Activated CD4-positive, alpha-beta T cell treated with anti-CD3 and anti-CD28 coated beads for 4 hours (primary cell): ENCODE data around the gene GPR55.
A peak's percentile ranks its signal among the peaks of the same experiment; 100 is the strongest.

Experiments used
- DNase-seq, 2 donors: peaks; one replicate each; pipeline ENCODE4 v3.0.0-alpha.2; 2020

The GPR55 gene

DNA sequence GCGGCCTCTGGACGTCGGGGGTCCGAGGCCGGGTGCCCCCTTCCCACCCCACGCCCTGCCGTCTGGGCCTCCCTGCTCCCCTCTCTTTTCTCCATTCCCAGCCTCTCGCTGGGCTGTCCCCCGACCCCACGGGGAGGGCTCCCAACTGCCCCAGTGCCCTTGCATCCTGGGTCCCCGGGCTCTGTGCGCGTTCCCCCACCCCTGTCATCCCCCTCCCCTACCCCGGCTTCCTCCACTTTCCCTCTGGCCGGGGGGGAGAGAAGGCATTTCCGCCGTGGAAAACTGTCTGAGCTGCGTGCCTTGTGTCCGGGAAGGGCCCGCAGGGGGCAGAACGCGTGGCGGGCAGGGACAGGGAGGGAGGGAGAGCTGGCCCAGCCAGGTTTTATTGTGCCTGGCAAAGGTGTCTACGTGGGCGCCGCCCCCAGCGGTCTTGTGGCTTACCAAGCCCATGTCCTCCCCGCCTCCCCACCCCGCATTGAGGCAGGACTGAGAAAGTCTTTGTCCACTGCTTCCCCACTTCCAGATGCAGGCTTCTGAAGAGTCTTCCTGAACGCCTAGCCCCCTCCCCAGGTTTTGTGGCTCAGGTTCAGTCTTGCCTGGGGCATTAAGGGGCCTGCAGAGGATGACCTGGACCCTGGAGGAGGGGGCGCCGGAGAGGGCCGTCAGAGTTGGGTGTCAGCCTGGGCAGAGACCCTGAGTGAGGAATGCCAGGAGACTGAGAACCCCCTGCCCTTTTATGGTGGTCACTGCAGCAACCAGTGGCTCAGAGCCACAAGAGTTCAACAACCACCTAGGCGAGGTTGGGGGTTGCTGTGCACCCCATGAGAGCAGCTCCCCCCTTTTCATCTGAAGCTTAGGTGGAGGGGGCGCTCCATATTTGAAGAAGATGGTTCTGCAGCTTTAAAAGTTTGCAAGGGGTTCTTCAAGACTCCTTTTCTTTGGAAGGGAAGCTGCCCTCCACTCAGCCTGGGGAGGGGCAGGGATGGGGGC, 59.0 kb downstream of the GPR55 start:
- peak in 1 of 2 donors; percentile 31 for DNase-seq

DNA sequence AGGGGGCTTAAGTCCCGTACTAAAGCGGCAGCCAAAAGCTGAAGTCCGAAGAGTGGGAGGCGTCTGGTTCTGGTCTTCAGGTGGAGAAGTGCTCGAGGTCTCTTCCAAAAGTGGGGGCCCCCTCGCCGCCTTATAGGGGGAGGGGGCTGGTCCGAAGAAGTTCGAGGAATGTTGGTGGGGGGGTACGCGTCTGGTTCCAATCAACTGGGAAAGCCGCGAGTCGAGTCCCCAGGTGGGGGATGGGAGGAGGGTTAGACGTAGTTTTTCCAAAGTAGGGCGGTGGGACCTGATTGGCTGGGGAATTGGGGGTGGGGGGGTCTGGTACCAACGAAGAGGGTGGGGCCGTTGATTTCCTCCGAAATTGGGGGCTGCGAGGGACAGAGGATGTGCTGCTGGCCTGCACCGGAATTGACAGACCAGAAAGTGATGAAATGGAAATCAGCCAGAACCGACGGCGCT, 59.7 kb downstream of the GPR55 start:
- no peak for DNase-seq

- DNase-seq, result peak; percentile 65 to 66
Measured at GRCh38 chr2:230864605-230865306, 60.3 kb downstream of the GPR55 start, which contains the start of gene ITM2C. Gene ITM2C (plus strand): TSS chr2:230864942. CDS start chr2:230865026, 84 bp downstream.

GRCh38 chr2:230864122-230864604, 60.9 kb downstream of the GPR55 start:
- no peak for DNase-seq

DNA sequence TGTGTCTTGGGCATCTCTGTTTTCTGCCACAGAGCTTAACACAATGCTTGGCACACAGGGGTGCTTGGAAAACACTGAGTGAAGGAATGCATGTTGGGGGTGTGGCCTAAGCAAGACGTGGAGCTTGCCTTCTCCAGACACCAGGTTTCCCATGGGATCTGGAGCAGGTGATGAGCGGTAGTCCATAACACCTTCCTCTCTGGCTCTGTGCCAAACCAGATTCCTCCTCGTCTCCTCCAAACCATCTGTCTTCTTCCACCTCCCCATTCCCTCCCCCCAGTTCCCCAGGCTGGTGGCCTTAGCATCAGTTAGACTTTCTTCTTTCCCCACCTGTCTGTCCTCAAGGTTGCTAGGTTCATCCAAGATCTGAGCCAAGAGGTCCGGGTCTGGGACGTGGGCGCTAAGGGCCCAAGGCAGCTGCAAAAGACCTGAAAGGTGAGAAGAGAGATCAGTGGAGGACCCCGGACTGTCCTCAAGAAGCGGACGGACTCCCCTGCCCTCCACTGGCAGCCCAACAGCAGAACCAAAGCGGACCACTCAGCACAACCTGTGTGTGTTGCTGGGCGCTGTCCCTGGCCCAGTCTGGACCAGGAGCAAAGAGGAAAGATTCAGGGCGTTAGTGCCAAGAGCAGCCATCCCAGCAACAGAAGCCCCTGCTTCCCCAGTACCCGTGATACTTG, 61.5 kb downstream of the GPR55 start:
- DNase-seq, result no peak

GRCh38 chr2:230863031-230863430, 62.0 kb downstream of the GPR55 start:
- DNase-seq, result no peak

- DNase-seq, result no peak
Measured at GRCh38 chr2:230862292-230862691, 62.8 kb downstream of the GPR55 start.

DNA sequence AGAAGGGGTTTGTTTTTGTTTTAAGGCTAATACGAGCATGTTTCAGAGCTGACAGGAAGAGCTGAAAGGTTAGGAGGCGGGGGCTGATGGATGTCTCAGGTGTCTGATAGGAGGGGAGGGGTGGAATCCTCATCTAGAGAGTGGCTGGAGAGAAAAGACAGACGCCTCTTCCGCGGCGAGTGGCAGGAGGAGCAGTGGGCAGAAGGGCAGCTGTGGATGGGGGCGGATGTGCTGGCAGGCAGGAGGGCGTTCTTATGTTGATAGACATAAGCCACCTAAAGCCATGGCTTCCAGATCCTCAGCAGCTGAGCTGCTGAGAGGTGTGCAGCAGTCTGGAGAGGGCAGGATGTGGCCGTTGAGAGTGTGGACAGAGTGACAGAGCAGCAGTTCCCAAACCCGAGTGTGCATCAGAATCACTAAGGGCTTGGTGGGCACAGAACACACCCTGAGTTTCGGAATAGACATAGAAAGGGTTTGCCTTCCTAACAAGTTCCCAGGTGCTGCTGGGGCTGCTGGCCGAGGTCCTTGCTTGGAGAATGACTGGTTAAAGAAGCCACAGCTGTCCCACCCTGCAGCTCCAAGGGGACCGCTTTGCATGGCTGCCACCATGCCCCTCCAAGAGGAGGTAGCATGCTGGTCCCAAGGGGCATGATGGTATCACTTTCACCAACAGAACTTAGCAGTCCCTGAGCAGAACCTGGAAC, 63.3 kb downstream of the GPR55 start:
- DNase-seq, result no peak
